Keratinocyte (primary cell): ENCODE measurements around the gene FGD1. TPM values are rescaled to one million over a fixed set of nuclear protein-coding genes. Genes with fewer than 3 reads are reported as not detected.

Source experiments
- DNase-seq: peaks from one replicate; pipeline ENCODE4 v3.0.0-alpha.2; 2011; ENCODE audit warnings: low read depth, missing footprints, low spot score
- FAIRE-seq: peaks from 2 replicates; lab custom pipeline; 2011; peaks lifted over from hg19 to GRCh38; lab: Jason Lieb, UNC
- H2AFZ ChIP-seq: 2 replicates; pipeline ENCODE4 v1.6.0; 2012; ENCODE audit warnings: low read length, control low read depth, inconsistent platforms; ENCODE audit not compliant: control insufficient read depth
- H3K27ac ChIP-seq: 2 replicates; pipeline ENCODE4 v1.5.1; 2011; ENCODE audit warnings: low read length; ENCODE audit not compliant: control insufficient read depth, insufficient read depth
- H3K27me3 ChIP-seq: 3 replicates; pipeline ENCODE4 v1.6.0; 2011; ENCODE audit warnings: low read length; ENCODE audit not compliant: control insufficient read depth, insufficient read depth; ENCODE audit errors: extremely low read depth
- H3K36me3 ChIP-seq, 2 experiments: 2 replicates in 1 of 2; 3 replicates in 1 of 2; pipeline ENCODE4 v1.5.1; 2011; ENCODE audit warnings: low read length in 2 of 2, mild to moderate bottlenecking in 1 of 2; ENCODE audit not compliant: control insufficient read depth in 2 of 2, insufficient read depth in 2 of 2; ENCODE audit errors: extremely low read depth in 1 of 2
- H3K4me1 ChIP-seq: 3 replicates; pipeline ENCODE4 v1.5.1; 2011; ENCODE audit warnings: low read length; ENCODE audit not compliant: control insufficient read depth, insufficient read depth; ENCODE audit errors: extremely low read depth
- H3K4me2 ChIP-seq: 3 replicates; pipeline ENCODE4 v1.6.0; 2011; ENCODE audit warnings: low read depth, low read length; ENCODE audit not compliant: control insufficient read depth, insufficient read depth; ENCODE audit errors: extremely low read depth
- H3K4me3 ChIP-seq, 3 experiments: fragments of 200-600 bp in 1 of 3; sonication (generic) in 1 of 3; 2 replicates in 2 of 3; 3 replicates in 1 of 3; pipeline ENCODE4 v1.5.1; 2011 to 2016; ENCODE audit warnings: low read length in 3 of 3, mild to moderate bottlenecking in 3 of 3, control low read depth in 2 of 3, inconsistent platforms in 1 of 3, low read depth in 1 of 3, mixed read lengths in 1 of 3, mixed run types in 1 of 3, moderate library complexity in 1 of 3; ENCODE audit not compliant: control insufficient read depth in 2 of 3, insufficient read depth in 2 of 3; ENCODE audit errors: extremely low read depth in 1 of 3
- H3K79me2 ChIP-seq: 2 replicates; pipeline ENCODE4 v1.6.0; 2012; ENCODE audit warnings: low read length; ENCODE audit not compliant: control insufficient read depth, insufficient read depth
- H3K9ac ChIP-seq: 3 replicates; pipeline ENCODE4 v1.6.0; 2011; ENCODE audit warnings: low read length; ENCODE audit not compliant: control insufficient read depth, insufficient read depth; ENCODE audit errors: extremely low read depth
- H3K9me1 ChIP-seq: 3 replicates; pipeline ENCODE4 v1.6.0; 2011; ENCODE audit warnings: low read length; ENCODE audit not compliant: control insufficient read depth, insufficient read depth; ENCODE audit errors: extremely low read depth
- H3K9me3 ChIP-seq: 2 replicates; pipeline ENCODE4 v1.5.1; 2012; ENCODE audit warnings: low read depth, low read length; ENCODE audit not compliant: control insufficient read depth
- H4K20me1 ChIP-seq: 3 replicates; pipeline ENCODE4 v1.6.0; 2011; ENCODE audit warnings: low read length; ENCODE audit not compliant: control insufficient read depth, insufficient read depth; ENCODE audit errors: extremely low read depth
- EZH2 ChIP-seq: IDR thresholded peaks from one replicate; pipeline ENCODE4 v1.6.1; 2012; ENCODE audit warnings: inconsistent platforms, mild to moderate bottlenecking, low read length, moderate library complexity
- dilution Hi-C: fragments of 300-500 bp; cut with MboI; formaldehyde crosslinking; loops from one replicate; pipeline ENCODE4 v1.7.0; 2020; ENCODE audit warnings: low sequenced_read_pairs; ENCODE audit not compliant: extremely low pct_ligation_motif_present
- polyA plus RNA-seq, 5 experiments: library from polyadenylated mRNA; depleted of rRNA in 3 of 5; stranded (reverse) in 3 of 5; stranded (forward) in 1 of 5; unstranded in 1 of 5; fragments of >200 nt; gene quantifications; 1 replicate in 1 of 5; 2 replicates in 3 of 5; 3 replicates in 1 of 5; pipeline versions ENCODE4 v1.2.1 to v1.2.3, GENCODE V29; 2011 to 2012; ENCODE audit warnings: missing spikeins in 2 of 5, low read depth in 1 of 5, low replicate concordance in 1 of 5
- TF ChIP-seq, protein P1 (sequence below), 3 experiments: IDR thresholded peaks in 1 of 3; conservative IDR thresholded peaks in 1 of 3; optimal IDR thresholded peaks in 1 of 3; 2 replicates in 2 of 3; 3 replicates in 1 of 3; pipeline versions ENCODE3 to v1.5.1; 2011; ENCODE audit warnings: low read length in 3 of 3, mild to moderate bottlenecking in 3 of 3, moderate library complexity in 2 of 3, control low read depth in 1 of 3, inconsistent platforms in 1 of 3; ENCODE audit not compliant: insufficient read depth in 2 of 3; ENCODE audit errors: extremely low read depth in 1 of 3

Gene FGD1
- polyA plus RNA-seq, 1 donor (not counting 4 experiments of a cell fraction or from before 2014, with no cell fraction given): 2.9 TPM

DNA sequence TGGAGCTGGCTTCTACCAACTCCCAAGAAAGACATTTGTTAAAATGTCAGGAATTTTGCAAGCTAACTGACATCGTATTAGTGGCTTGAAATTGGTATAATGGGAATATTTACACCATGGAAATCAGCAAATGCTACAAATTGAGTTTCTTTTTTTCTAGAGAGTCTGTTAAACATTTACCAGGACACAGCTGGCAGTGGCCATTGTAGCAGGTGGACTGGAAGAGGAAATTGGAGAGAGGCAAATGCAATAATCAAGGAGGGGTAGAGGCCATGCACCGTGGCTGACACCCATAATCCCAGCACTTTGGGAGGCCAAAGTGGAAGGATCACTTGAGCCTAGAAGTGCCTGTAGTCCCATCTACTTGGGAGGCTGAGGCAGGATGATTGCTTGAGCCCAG lies 88.8 kb downstream of the FGD1 start:
- no peaks in the 10 kb centered on the region for H3K4me1 ChIP-seq
- H3K27ac ChIP-seq: no peak overlapping the region
- no peak overlapping the region for H3K4me3 ChIP-seq
- no peak overlapping the region for H2AFZ ChIP-seq
- H3K79me2 ChIP-seq: no peaks in the 10 kb centered on the region
- FAIRE-seq: no peak
- H3K4me2 ChIP-seq: no peak overlapping the region
- DNase-seq: no peak
- H4K20me1 ChIP-seq: no peaks in the 10 kb centered on the region
- H3K9me1 ChIP-seq: no peaks in the 10 kb centered on the region
- H3K36me3 ChIP-seq: no peaks in the 10 kb centered on the region
- no peaks in the 10 kb centered on the region for H3K27me3 ChIP-seq
- no peak overlapping the region for H3K9ac ChIP-seq
- dilution Hi-C loops: no loop called here
- H3K9me3 ChIP-seq: no peaks in the 10 kb centered on the region
- TF ChIP-seq, protein P1, sequence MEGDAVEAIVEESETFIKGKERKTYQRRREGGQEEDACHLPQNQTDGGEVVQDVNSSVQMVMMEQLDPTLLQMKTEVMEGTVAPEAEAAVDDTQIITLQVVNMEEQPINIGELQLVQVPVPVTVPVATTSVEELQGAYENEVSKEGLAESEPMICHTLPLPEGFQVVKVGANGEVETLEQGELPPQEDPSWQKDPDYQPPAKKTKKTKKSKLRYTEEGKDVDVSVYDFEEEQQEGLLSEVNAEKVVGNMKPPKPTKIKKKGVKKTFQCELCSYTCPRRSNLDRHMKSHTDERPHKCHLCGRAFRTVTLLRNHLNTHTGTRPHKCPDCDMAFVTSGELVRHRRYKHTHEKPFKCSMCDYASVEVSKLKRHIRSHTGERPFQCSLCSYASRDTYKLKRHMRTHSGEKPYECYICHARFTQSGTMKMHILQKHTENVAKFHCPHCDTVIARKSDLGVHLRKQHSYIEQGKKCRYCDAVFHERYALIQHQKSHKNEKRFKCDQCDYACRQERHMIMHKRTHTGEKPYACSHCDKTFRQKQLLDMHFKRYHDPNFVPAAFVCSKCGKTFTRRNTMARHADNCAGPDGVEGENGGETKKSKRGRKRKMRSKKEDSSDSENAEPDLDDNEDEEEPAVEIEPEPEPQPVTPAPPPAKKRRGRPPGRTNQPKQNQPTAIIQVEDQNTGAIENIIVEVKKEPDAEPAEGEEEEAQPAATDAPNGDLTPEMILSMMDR (optimal IDR thresholded peaks at IDR 0.05 in 1 of 3, IDR thresholded peaks at IDR 0.05 in 1 of 3, conservative IDR thresholded peaks at IDR 0.05 in 1 of 3; ENCODE audit: extremely low read depth in 1 of 3, insufficient read depth in 2 of 3, low read length in 3 of 3): no peak
- TF ChIP-seq EZH2: no peak

DNA sequence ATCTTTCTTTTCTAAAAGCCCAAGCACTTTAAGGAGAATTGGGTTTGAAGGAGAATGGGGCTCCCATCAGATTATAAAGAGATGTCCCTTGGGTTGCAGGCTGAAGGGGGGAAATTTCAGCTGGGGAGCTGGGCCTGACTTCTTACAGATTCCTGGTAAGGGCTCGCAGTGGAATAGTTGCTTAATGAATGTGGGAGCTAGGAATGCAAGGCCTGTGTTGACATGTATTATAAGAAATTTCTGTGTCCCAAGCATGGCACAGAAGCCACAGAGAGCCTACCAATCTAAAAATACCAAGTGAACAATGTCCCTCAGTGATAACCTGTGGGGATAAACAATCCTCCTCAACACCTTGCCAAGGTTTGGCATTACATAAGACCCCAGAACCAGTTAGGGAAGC lies 98.9 kb downstream of the FGD1 start:
- H3K9me1 ChIP-seq: no peaks in the 10 kb centered on the region
- H4K20me1 ChIP-seq: no peaks in the 10 kb centered on the region
- H3K9ac ChIP-seq: no peak overlapping the region
- dilution Hi-C loops: no loop called here
- TF ChIP-seq EZH2: no peak
- TF ChIP-seq, protein P1 (optimal IDR thresholded peaks at IDR 0.05 in 1 of 3, IDR thresholded peaks at IDR 0.05 in 1 of 3, conservative IDR thresholded peaks at IDR 0.05 in 1 of 3; ENCODE audit: extremely low read depth in 1 of 3, insufficient read depth in 2 of 3, low read length in 3 of 3): no peak
- H3K4me2 ChIP-seq: peak overlapping the region; percentile 41
- FAIRE-seq (no peak), DNase-seq (peak; percentile 5)
- no peaks in the 10 kb centered on the region for H3K4me1 ChIP-seq
- H3K4me3 ChIP-seq: no peak overlapping the region
- H3K9me3 ChIP-seq: no peaks in the 10 kb centered on the region
- H3K27ac ChIP-seq: no peak overlapping the region
- no peaks in the 10 kb centered on the region for H3K27me3 ChIP-seq
- no peak overlapping the region for H2AFZ ChIP-seq
- no peaks in the 10 kb centered on the region for H3K36me3 ChIP-seq
- no peaks in the 10 kb centered on the region for H3K79me2 ChIP-seq

Other genes starting within 250 kb of the FGD1 start
- gene WNK3, start 138.2 kb downstream of the FGD1 start, polyA plus RNA-seq: 0.26 to 0.33 TPM (median 0.27 TPM) in 3 replicates
- 12.5 to 36.0 TPM (median 21.5 TPM) in 3 replicates for gene TSR2, start 55.8 kb downstream of the FGD1 start, polyA plus RNA-seq
- 12.1 to 27.5 TPM (median 15.7 TPM) in 3 replicates for gene GNL3L, start 34.0 kb upstream of the FGD1 start, polyA plus RNA-seq